GM21723 (cell line): ENCODE data around the gene LDLR.

Experiments
- ATAC-seq: cut with Tn5 transposase; IDR thresholded peaks from one replicate; pipeline ENCODE4 v1.9.1; 2021; ENCODE audit warnings: mild to moderate bottlenecking, moderate library complexity; ENCODE audit not compliant: unreplicated experiment

LDLR gene

DNA sequence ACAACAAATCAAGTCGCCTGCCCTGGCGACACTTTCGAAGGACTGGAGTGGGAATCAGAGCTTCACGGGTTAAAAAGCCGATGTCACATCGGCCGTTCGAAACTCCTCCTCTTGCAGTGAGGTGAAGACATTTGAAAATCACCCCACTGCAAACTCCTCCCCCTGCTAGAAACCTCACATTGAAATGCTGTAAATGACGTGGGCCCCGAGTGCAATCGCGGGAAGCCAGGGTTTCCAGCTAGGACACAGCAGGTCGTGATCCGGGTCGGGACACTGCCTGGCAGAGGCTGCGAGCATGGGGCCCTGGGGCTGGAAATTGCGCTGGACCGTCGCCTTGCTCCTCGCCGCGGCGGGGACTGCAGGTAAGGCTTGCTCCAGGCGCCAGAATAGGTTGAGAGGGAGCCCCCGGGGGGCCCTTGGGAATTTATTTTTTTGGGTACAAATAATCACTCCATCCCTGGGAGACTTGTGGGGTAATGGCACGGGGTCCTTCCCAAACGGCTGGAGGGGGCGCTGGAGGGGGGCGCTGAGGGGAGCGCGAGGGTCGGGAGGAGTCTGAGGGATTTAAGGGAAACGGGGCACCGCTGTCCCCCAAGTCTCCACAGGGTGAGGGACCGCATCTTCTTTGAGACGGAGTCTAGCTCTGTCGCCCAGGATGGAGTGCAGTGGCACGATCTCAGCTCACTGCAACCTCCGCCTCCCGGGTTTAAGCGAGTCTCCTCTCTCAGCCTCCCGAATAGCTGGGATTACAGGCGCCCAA lies at the start of gene LDLR:
LDLR (plus strand) TSS at position 210 of the 760 bp plus-strand sequence; CDS start at position 296, 86 bp downstream.
- peak; percentile 9 for ATAC-seq

GRCh38 chr19:11041194-11041593 lies 48.1 kb upstream of the LDLR start:
- no peak for ATAC-seq

DNA sequence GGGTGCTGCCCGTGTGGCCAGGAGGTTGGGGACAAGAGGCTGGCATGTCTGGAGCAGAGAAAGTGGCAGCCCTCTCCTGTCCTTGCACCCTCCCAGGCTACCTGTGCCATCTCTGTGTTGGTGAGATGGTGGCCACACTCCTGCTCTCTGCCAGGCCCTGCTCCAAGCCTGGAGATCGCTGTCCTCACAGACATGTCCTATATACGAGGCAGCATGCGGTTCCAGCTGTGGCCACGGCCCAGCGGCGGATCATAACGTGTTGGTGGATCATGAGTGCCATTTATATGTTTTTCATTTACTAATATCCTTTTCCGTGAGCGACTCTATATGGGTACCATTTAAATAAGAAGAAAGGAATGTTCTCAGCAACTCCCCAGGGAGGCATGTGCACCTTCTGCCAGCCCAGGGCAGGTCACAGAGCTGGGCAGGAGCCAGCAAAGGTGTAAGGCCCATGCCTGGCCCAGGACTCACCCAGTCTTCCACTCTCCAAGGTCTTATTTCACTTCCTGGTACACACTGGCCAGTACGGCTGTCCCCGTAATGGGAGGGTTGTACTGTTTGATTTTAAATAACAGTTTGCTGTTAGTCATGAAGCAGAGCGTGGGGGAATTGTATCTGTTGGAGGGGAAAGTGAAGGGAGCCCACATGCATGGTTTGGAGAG lies 47.2 kb upstream of the LDLR start:
- no peak for ATAC-seq

GRCh38 chr19:11044431-11044830 lies 44.8 kb upstream of the LDLR start:
- ATAC-seq: no peak

DNA sequence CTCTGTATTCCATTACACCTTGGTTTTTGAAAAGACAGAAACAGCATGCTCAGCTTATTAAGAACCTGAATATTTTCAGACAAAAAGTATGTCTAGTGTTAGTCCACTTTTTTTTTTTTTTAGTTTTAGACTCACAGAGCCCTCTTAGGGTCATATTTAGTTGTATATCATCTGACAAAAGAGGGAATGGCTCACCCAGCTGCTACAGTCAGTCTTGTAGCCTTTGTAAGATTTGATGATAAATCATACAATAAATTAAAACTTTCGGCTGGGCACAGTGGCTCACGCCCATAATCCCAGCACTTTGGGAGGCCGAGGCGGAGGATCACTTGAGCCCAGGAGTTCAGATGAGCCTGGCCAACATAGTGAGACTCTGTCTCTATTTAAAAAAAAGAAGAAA lies 43.7 kb upstream of the LDLR start:
- no peak for ATAC-seq

DNA sequence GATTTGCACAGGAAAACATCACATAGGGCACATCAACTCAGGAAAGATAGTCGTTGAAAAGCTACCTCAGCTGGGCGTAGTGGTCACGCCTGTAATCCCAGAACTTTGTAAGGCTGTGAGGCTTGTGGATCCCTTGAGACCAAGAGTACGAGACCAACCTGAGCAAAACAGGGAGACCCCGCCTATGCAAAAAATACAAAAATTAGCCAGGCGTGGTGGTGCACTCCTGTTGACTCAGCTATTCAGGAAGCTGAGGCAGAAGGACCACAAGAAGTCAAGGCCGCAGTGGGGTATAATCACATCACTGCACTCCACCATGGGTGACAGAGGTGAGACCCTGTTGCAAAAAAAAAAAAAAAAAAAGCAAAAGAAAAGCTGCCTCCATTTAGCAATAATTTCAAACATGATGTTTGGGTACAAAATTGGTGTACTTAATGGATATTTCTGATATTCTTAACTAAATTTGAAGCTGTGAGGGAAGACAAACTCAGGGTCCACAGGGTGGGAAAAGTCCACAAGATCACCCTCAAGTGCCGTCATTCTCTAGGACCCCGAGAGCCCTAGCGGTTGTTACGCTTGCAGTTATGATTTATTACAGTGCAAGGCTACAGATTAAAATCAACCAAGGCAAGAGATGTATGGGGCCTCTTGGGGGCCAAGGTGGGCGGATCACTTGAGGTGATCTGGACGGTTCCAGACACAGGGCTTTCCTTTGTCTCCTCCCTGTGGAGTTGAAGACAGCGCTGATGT lies 42.5 kb upstream of the LDLR start:
- ATAC-seq: no peak

- ATAC-seq: no peak
Measured at GRCh38 chr19:11047866-11048265, 41.4 kb upstream of the LDLR start.

DNA sequence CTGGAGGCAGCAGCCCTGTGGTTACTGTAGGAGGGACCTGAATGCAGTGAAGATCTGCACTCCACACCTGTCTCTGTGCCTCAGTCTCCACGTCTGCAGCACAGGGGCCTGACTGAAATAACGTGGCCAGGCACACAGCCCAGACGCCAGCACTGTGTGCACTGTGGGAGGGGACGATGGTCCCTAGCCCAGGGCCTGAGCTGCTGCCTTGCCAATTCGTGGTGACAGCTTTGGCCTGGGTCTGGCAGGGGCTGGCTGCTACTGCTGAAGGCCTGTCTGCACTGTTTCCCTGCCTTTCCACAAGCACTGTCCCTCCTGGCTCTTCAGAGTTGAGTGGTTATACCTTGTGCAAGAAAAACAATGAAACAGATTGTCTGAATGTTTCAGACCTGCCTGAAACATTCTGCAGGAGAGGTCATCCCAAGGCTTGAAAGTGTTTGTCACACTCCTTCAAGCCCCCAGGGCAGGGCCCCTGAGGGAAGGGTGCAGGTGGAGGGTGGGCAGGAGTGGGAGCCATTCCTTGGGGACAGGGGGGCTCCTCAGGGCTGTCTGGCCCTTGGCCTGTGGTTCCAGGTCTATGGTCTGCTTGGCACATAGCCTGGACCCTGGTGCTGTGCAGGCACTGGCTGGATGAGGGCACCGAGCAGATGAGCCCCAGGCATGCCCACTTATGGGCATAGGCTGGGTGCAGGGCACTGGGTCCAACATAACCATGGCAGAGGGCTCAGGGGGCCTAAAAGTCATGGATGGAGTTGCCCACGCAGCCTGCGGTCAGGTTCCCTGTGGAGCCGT lies 38.7 kb upstream of the LDLR start:
- no peak for ATAC-seq

- ATAC-seq: no peak
Measured at GRCh38 chr19:11053817-11054195, 35.5 kb upstream of the LDLR start.

- no peak for ATAC-seq
Measured at GRCh38 chr19:11054200-11054599, 35.1 kb upstream of the LDLR start.

DNA sequence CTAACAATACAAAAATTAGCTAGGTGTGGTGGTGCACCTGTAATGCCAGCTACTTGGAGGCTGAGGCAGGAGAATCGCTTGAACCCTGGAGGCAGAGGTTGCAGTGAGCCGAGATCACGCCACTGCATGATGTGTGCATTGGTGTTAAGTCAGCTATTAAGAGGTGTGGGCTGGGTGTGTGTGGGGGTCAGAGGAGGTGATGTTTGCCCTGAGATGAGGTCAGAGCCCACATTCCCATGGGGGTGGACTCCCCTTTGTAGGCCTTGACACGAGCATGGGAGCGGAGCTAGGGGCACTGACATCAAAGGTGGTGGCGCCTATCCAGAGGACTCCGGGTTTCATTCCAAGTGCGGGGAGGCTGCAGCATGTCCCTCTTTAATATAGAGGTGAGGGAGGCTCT lies 34.6 kb upstream of the LDLR start:
- no peak for ATAC-seq

DNA sequence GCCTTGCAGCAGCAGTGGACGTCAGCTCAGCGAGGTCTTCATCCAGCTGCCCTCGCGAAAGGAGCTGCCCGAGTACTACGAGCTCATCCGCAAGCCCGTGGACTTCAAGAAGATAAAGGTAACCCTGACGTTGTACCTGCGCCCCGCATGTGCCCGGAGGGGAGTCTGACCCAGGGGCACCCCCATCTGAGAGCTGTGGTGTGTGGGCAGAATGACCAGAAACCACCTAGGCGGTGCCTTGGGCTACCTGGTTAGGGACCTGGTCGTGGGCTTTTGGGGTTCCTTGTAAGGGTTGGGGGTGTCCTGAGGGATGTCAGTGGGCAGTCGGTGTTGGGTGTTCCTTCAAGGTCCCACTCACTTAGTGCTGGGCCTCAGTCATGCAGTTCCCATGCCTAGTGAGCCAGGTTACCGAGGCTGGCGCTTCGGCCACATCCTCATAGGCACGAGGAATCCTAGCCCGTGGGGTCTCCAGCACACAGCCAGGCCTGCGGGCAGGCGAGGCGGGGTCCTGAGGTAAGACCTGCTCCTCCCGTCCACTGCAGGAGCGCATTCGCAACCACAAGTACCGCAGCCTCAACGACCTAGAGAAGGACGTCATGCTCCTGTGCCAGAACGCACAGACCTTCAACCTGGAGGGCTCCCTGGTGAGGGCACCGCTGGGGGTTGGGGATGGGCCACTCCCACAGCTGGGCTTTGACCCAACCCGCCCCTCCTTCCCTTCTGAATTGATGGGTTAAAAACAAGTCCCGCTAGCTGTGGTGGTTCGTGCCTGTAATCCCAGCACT lies 30.8 kb upstream of the LDLR start:
- ATAC-seq: no peak

- no peak for ATAC-seq
Measured at GRCh38 chr19:11059511-11060358, 29.5 kb upstream of the LDLR start.

GRCh38 chr19:11061952-11062351 lies 27.3 kb upstream of the LDLR start:
- no peak for ATAC-seq

DNA sequence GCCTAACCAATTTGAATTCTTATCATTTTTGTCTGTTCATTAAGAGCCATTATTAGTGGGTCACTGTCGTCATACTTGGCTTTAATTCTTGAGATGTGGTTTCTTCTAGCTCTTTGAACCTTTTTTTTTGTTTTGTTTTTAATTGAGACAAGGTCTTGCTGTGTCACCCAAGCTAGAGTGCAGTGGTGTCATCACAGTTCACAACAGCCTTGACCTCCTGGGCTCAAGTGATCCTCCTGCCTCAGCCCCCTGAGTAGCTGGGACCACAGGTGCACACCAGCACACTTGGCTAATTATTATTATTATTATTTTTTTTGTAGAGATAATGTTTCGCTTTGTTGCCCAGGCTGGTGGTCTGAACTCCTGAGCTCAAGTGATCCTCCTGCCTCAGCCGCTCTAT lies 25.8 kb upstream of the LDLR start:
- no peak for ATAC-seq

DNA sequence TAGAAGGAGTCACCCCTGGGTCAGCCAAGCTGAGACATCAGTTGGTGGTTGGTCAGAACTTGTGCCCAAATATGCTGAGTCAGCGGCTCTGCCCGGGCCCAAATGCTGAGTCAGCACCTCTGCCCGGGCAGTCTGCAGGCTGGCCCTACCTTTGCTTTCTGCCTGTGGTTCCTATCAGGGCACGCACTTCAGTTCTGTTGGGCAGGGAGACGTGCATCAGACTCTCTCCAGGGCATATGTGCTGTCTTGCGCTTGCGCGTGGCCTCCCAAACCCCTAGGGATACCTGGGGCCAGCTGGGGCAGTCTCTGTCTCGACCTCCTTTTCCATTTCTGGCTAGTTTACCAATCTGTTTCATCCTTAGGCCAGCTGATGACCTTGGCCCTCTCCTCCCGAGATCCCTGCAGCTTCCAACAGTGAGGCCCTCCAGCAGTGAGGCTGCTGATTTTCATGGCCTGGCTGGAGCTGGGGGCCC lies 24.4 kb upstream of the LDLR start:
- ATAC-seq: no peak

DNA sequence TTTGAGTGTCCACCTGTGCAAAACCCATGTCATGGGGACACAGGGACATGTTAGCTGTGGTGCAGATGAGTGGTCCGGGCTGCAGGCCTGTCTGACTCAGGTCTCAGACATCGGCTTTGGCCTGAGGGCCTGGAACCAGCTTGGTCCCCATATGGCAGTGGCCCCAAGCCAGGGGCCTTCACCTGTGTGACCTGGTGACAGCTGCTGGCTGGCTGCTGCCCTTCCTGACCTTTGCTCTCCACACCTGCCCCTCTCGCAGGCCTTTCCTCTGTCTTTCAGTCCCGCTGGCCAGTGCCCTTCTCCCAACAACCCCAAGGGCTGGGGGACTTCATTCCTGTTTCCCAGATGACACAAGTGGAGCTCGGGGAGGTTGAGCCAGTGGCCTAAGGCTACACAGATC lies 22.9 kb upstream of the LDLR start:
- ATAC-seq: no peak

DNA sequence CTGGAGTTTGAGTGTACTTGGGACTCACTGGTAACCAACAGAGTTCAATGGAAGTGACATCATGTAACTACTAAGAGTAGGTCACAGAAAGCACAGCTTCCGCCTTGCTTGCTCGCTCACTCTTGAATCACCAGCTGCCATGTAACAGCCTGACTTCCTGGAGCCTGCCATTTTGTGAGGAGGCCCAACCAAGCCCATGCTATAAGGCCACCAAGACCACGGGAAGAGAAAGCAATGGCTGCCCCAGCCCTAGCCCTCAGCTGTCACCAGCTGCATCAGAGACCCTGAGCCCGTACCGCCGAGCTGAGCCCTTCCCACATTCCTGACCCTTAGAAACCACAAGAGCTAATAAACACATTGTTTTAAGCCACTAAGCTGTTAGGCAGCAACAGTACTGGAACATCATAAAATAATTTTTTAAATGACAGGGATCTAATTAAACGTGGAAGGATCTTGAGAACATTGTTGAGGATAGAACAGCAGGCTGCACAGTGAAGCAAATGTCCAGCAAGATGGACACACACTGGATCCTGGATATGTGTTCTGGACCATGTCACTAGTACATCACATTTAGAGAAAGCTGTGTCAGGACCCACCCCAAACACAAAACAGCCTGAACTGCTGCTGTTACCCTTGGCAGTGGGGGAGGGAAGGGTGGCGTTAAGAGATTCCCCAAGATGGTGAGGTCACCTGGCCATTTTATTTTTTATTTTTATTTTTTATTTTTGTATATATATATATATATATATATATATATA lies 21.7 kb upstream of the LDLR start:
- no peak for ATAC-seq

DNA sequence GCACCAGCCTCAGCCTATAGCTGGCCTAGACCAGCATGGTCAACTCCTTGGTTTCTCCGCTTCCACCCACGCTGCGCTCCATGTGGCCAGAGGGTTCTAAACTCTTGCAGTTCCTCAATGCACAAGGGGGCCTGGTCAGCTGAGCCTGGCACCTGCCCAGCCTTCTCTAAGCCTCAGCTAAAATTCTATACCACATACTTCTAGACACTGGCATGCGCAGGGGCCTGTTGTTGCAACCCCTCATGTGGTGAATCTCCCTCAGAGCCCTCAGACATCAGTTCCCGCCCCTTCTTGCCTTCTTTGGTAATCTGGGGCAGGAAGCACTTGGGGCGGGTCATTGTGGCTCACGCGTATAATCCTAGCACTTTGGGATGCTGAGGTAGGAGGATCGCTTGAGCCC lies 19.7 kb upstream of the LDLR start:
- no peak for ATAC-seq
